Smooth muscle cell (in vitro differentiated cells): Measurements from ENCODE around the gene NUDT2. TPM values are rescaled to one million over a fixed set of nuclear protein-coding genes. Genes with fewer than 3 reads are reported as not detected.

Experiments
- DNase-seq: peaks from one replicate; lab custom pipeline; 2025; ENCODE audit not compliant: unreplicated experiment; lab: John Stamatoyannopoulos, UW
- H2AFZ ChIP-seq: fragments of 200-600 bp; sonication (generic); 2 replicates; pipeline ENCODE4 v1.6.0; 2016; ENCODE audit warnings: antibody characterized with exemption, low read depth, mild to moderate bottlenecking
- H3F3A ChIP-seq: fragments of 200-600 bp; sonication (generic); 2 replicates; pipeline ENCODE4 v1.6.0; 2017; ENCODE audit warnings: antibody characterized with exemption, low read depth
- H3K27ac ChIP-seq: fragments of 200-600 bp; sonication (generic); 2 replicates; pipeline ENCODE4 v1.5.1; 2016; ENCODE audit warnings: low read depth, mild to moderate bottlenecking
- H3K27me3 ChIP-seq: fragments of 200-600 bp; sonication (generic); 2 replicates; pipeline ENCODE4 v1.6.1; 2016; ENCODE audit warnings: low read depth, mild to moderate bottlenecking
- H3K36me3 ChIP-seq: fragments of 200-600 bp; sonication (generic); 2 replicates; pipeline ENCODE4 v1.5.1; 2016; ENCODE audit warnings: low read depth
- H3K4me1 ChIP-seq: fragments of 200-600 bp; sonication (generic); 2 replicates; pipeline ENCODE4 v1.5.1; 2016; ENCODE audit warnings: low read depth
- H3K4me2 ChIP-seq: fragments of 200-600 bp; sonication (generic); 2 replicates; pipeline ENCODE4 v1.6.0; 2016; ENCODE audit warnings: mild to moderate bottlenecking
- H3K4me3 ChIP-seq: fragments of 200-600 bp; sonication (generic); 2 replicates; pipeline ENCODE4 v1.5.1; 2016; ENCODE audit warnings: mild to moderate bottlenecking
- H3K79me2 ChIP-seq: fragments of 200-600 bp; sonication (generic); 2 replicates; pipeline ENCODE4 v1.6.0; 2016; ENCODE audit warnings: low read depth, mild to moderate bottlenecking
- H3K9ac ChIP-seq: fragments of 200-600 bp; sonication (generic); 2 replicates; pipeline ENCODE4 v1.6.0; 2016; ENCODE audit warnings: low read depth
- H3K9me3 ChIP-seq: fragments of 200-600 bp; sonication (generic); replicated peaks from 2 replicates; pipeline ENCODE4 v1.5.1; 2016; ENCODE audit warnings: low read depth
- H4K20me1 ChIP-seq: fragments of 200-600 bp; sonication (generic); 2 replicates; pipeline ENCODE4 v1.6.0; 2016; ENCODE audit warnings: low read depth
- CTCF ChIP-seq: fragments of 200-600 bp; sonication (generic); IDR thresholded peaks from 2 replicates; pipeline ENCODE4 v1.5.1; 2017; ENCODE audit warnings: borderline replicate concordance, mild to moderate bottlenecking, antibody characterized with exemption; ENCODE audit not compliant: insufficient read depth, poor library complexity, severe bottlenecking
- WGBS: methylation state at CpG from one replicate; pipeline ENCODE4 v1.1.7; 2016; ENCODE audit warnings: low lambda C conversion rate; 5-methylcytosine and 5-hydroxymethylcytosine counted together
- polyA plus RNA-seq: library from polyadenylated mRNA; unstranded; fragments of >200 nt; fragmentation: Nextera tagmentation; extraction: Ambion mirVana; gene quantifications from 2 replicates; pipeline ENCODE4 v1.2.1, GENCODE V29; 2016
- total RNA-seq: library from RNA; depleted of rRNA; stranded (reverse); fragments of >200 nt; gene quantifications from 2 replicates; pipeline ENCODE4 v1.2.3, GENCODE V29; 2014

Gene NUDT2
- total and polyA plus RNA-seq, 2 experiments from 2014 or later: 28.1 to 36.1 TPM

GRCh38 chr9:34343090-34343489 is 13.7 kb downstream of the NUDT2 start:
- Histone ChIP-seq H3F3A (no peaks in the 10 kb centered on the region), H2AFZ (no peak overlapping the region), H3K9me3 (no peaks in the 10 kb centered on the region), H3K4me2 (no peak overlapping the region), H3K4me1 (no peaks in the 10 kb centered on the region), H3K27me3 (no peaks in the 10 kb centered on the region), H3K36me3 (no peaks in the 10 kb centered on the region), H3K4me3 (no peak overlapping the region), H3K27ac (no peak overlapping the region), H4K20me1 (no peaks in the 10 kb centered on the region), H3K9ac (no peak overlapping the region), H3K79me2 (no peaks in the 10 kb centered on the region)
- no peak for TF ChIP-seq CTCF
- no peak for DNase-seq
- WGBS: 97% methylated on average over 5 of the region's 5 CpGs

DNA sequence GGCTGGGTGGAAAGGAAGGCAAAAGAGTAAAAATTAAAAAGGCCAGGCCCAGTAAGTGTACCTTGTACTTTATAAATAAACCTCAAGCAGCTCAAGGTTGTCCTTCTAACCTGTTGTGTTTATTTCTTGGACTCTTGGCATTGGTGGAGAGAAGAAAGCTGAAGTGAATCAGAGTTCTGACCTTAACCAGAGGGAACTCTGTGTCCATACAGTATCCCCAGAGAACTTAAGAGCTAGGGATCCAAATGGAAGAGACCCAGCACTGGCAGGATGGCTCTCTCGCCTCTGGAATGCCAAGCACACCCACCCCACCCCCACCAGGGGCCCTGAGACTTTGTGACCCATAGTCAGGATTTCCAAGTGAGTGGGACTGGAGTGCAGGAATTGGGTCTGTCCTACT is 14.2 kb downstream of the NUDT2 start:
- H3K27me3 ChIP-seq: no peaks in the 10 kb centered on the region
- H2AFZ ChIP-seq: no peak overlapping the region
- no peak overlapping the region for H3K27ac ChIP-seq
- no peak overlapping the region for H3K9ac ChIP-seq
- no peaks in the 10 kb centered on the region for H3K79me2 ChIP-seq
- H3K4me2 ChIP-seq: no peak overlapping the region
- H4K20me1 ChIP-seq: no peaks in the 10 kb centered on the region
- no peak for TF ChIP-seq CTCF
- WGBS: 100% methylated on average over 1 of the region's 1 CpG
- H3F3A ChIP-seq: no peaks in the 10 kb centered on the region
- H3K36me3 ChIP-seq: no peaks in the 10 kb centered on the region
- H3K4me3 ChIP-seq: no peak overlapping the region
- DNase-seq: no peak
- no peaks in the 10 kb centered on the region for H3K4me1 ChIP-seq
- no peaks in the 10 kb centered on the region for H3K9me3 ChIP-seq

DNA sequence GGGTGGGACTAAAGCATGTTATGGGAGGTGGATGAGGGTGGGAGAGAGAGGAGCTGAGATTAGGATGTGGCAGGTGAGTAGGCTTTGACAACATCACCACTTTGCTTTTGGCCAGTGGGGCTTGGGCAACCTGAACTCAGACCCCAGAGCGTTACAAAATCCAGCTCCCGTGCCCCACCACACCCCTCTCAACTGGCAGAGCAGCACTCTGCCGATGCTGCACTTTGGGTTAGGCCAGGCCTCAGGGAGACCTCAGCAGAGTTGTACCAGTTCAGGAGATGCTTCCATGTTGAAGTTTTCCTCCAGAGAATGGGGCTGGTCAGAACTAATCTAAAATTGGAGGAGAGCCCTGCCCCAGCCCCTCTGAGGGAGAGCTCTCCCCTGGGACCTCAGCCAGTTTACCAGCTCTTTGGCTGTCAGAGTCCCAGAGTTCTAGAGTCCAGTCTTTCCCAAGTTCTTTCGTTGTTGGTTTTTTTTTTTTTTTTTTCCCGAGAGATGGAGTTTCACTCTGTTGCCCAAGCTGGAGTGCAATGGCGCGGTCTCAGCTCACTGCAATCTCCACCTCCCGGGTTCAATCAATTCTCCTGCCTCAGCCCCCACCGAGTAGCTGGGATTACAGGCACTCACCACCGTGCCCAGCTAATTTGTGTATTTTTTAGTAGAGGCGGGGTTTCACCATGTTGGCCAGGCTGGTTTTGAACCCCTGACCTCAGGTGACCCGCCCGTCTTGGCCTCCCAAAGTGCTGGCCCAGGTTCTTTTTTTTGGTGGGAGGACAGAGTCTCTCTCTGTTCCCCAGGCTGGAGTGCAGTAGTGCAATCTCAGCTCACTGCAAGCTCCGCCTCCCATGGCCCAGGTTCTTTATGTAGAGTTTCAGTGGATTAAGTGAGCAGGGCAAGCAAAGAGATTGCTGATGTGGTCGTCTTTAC is 17.8 kb downstream of the NUDT2 start:
- Histone ChIP-seq H3K36me3 (no peaks in the 10 kb centered on the region), H3K27ac (no peak overlapping the region), H3F3A (no peaks in the 10 kb centered on the region), H4K20me1 (no peaks in the 10 kb centered on the region), H3K79me2 (no peaks in the 10 kb centered on the region), H3K4me2 (no peak overlapping the region), H3K27me3 (no peaks in the 10 kb centered on the region), H3K9me3 (no peaks in the 10 kb centered on the region), H3K4me3 (no peak overlapping the region), H2AFZ (no peak overlapping the region), H3K4me1 (no peaks in the 10 kb centered on the region), H3K9ac (no peak overlapping the region)
- 94% methylated on average over 15 of the region's 15 CpGs for WGBS
- no peak for DNase-seq
- no peak for TF ChIP-seq CTCF

DNA sequence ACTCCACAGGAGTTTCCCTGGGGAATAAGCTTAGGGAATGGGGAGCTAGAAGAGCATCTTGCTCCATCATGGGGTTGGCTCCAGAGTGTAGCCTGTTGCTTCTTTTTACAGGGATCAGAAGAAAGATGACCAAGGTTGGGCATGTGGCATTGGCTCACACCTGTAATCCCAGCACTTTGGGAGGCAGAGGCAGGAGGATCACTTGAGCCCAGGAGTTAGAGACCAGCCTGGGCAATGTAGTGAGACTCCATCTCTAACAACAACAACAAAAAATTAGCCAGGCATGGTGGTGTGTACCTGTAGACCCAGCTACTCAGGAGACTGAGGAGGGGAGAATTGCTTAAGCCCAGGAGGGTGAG is 18.4 kb downstream of the NUDT2 start:
- H3K4me3 ChIP-seq: no peak overlapping the region
- H3K9me3 ChIP-seq: no peaks in the 10 kb centered on the region
- H3K27me3 ChIP-seq: no peaks in the 10 kb centered on the region
- no peak for DNase-seq
- no peak overlapping the region for H3K27ac ChIP-seq
- no peaks in the 10 kb centered on the region for H3K79me2 ChIP-seq
- no peaks in the 10 kb centered on the region for H4K20me1 ChIP-seq
- no peaks in the 10 kb centered on the region for H3F3A ChIP-seq
- H3K36me3 ChIP-seq: no peaks in the 10 kb centered on the region
- H2AFZ ChIP-seq: no peak overlapping the region
- H3K4me2 ChIP-seq: no peak overlapping the region
- no peak overlapping the region for H3K9ac ChIP-seq
- TF ChIP-seq CTCF: no peak
- H3K4me1 ChIP-seq: no peaks in the 10 kb centered on the region
